Cardiac septum (tissue), 1 donor: ENCODE measurements around the gene CARD10. TPM values are rescaled to one million over a fixed set of nuclear protein-coding genes. Genes with fewer than 3 reads are reported as not detected.

Experiments
- DNase-seq: peaks from one replicate; pipeline ENCODE4 v3.0.0-alpha.2; 2020; ENCODE audit warnings: low spot score
- intact Hi-C: fragments of 100-400 bp; cut with DNase I; formaldehyde crosslinking; loops from one replicate; pipeline ENCODE4 v1.14.0; 2022
- long read RNA-seq: library from polyadenylated mRNA; unstranded; transcript quantifications from one replicate; pipeline ENCODE4 v2.0.0, GENCODE V29; 2021
- total RNA-seq: library from RNA; stranded (reverse); fragmentation: NEBNext Ultra II Directional; extraction: Animal tissue kit (Norgen Biotek cat#: 25700); gene quantifications from one replicate; pipeline ENCODE4 v1.2.1, GENCODE V29; 2021
- donor health status: DM: no; HTN: no; CAD: no.

The CARD10 gene, protein sequence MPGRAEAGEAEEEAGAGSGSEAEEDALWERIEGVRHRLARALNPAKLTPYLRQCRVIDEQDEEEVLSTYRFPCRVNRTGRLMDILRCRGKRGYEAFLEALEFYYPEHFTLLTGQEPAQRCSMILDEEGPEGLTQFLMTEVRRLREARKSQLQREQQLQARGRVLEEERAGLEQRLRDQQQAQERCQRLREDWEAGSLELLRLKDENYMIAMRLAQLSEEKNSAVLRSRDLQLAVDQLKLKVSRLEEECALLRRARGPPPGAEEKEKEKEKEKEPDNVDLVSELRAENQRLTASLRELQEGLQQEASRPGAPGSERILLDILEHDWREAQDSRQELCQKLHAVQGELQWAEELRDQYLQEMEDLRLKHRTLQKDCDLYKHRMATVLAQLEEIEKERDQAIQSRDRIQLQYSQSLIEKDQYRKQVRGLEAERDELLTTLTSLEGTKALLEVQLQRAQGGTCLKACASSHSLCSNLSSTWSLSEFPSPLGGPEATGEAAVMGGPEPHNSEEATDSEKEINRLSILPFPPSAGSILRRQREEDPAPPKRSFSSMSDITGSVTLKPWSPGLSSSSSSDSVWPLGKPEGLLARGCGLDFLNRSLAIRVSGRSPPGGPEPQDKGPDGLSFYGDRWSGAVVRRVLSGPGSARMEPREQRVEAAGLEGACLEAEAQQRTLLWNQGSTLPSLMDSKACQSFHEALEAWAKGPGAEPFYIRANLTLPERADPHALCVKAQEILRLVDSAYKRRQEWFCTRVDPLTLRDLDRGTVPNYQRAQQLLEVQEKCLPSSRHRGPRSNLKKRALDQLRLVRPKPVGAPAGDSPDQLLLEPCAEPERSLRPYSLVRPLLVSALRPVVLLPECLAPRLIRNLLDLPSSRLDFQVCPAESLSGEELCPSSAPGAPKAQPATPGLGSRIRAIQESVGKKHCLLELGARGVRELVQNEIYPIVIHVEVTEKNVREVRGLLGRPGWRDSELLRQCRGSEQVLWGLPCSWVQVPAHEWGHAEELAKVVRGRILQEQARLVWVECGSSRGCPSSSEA
- 6.0 TPM for total RNA-seq
- long read RNA-seq, full-length matches to known transcripts = 7 of 12 reads
- long read RNA-seq, partial matches to known transcripts = 2 of 12 reads
- long read RNA-seq, other reads (novel, unspliced or antisense) = 3 of 12 reads

GRCh38 chr22:37519268-37520195 is at the start of gene CARD10:
Gene CARD10 (minus strand): TSS chr22:37519415. CDS start chr22:37519200, 215 bp downstream.
- no peak for DNase-seq
- intact Hi-C loops = no loop called here

- no peak for DNase-seq
- intact Hi-C loops = no loop called here
These were observed 49.3 kb upstream of the CARD10 start for GRCh38 chr22:37568448-37569008.

- no peak for DNase-seq
- intact Hi-C loops = no loop called here
These were observed 48.8 kb upstream of the CARD10 start for GRCh38 chr22:37568012-37568411.

- DNase-seq = peak; percentile 95
- intact Hi-C loops = loop anchor here (2.0 kb wide), 1 partner anchor 28 kb away; no protein-coding TSS in a partner anchor
These were observed 47.9 kb upstream of the CARD10 start for GRCh38 chr22:37566903-37567798.

GRCh38 chr22:37566329-37566837 is 47.2 kb upstream of the CARD10 start:
- intact Hi-C loops = loop anchor here (2.0 kb wide), 1 partner anchor 28 kb away; no protein-coding TSS in a partner anchor
- no peak for DNase-seq

DNA sequence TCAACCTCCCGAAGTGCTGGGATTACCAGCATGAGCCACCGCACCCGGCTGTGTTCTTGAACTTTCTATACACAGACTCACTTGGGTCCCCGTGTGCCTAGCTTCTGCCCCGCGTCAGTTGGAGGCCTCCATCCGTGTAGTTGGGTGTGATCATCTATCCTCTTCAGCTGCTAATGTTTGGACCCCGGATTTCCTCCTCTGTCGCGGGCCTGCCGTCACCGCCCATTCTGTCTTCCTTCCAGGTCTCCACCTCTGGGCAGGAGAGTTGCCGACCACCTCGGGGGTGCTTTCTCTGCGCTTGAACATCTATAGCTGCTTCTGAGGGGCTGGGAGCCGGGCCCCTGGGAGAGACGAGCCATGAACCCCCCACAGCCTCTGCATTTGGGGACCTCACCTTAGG is 46.6 kb upstream of the CARD10 start:
- no peak for DNase-seq
- intact Hi-C loops = loop anchor here (2.0 kb wide), 1 partner anchor 27 kb away; no protein-coding TSS in a partner anchor

DNA sequence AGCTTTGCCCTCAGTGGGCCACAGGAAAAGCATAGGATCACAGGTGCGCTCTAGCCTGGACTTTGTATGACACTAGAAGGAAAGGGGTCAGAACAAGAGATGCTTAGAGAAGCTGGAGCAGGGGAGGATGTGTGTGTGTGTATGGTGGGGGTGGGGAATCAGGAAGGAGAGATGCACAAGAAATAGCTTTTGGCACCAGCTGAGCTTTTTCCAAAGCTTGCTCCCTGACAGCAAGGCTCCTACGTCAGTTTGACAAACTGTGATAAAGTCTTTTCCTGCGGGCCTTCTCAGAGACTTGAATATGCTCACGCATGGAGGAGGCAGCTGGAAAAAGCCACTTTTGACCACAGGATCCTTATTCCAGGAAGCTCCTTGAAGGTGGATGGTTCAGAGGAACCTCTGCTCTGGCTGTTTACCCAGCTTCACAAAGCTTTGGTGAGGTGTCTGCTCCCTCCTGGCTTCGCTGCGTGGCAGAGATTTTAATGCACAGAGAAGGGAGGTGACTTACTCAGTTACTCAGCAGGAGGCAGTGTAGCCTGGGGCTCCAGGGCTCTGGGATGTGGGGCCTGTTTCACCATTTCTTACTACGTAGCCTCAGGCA is 45.0 kb upstream of the CARD10 start:
- intact Hi-C loops = loop anchor here (5.0 kb wide), 1 partner anchor 43 kb away; the partner anchor contains the start of gene GGA1
- DNase-seq = no peak

GRCh38 chr22:37563153-37564081 is 44.2 kb upstream of the CARD10 start:
- intact Hi-C loops = loop anchor here (5.0 kb wide), 1 partner anchor 44 kb away; the partner anchor contains the start of gene GGA1
- DNase-seq = no peak

DNA sequence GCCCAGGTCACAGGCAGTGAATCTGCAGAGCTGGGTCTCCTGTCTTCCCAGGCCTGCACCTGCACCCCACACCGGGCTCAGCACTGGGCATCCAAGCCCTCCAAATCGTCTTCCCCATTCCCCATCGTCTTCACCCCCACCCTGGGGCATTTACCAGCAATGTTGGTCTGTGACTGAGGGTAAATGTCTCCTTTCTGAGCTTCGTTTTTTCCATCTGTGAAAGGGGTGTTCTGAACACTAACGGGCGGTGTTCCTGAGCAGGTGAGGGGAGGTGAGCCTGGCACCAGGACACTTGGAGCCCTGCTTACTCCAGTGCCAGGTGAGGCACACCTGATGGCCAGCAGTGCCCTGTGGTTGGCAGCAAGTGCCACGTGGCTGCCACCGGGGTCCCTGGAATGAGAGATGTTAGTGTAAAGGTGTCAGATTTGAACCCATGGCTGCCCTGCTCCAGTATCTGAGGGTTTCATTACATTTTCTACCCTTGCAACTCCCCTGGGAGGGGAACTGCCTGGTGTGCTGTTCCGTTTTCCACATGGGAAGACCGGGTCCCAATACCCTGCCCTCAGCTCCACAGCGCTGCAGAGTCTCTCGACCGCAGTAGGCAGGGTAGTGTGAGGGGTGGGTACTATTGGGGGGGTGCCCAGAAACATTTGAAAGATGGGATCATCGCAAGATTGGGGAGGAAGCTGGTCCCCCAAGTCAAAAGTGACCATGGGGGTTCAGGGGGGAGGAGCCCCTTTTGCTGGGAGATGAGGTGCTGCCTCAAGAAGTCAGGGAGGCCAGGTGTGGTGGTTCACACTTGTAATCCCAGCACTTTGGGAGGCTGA is 43.0 kb upstream of the CARD10 start:
- intact Hi-C loops = loop anchor here (5.0 kb wide), 1 partner anchor 45 kb away; the partner anchor contains the start of gene GGA1
- DNase-seq = no peak

GRCh38 chr22:37561212-37562048 is 42.2 kb upstream of the CARD10 start:
- peak; percentile 93 for DNase-seq
- intact Hi-C loops = loop anchor here (2.0 to 5.0 kb wide), 2 partner anchors 15 to 46 kb away; partner anchors contain the start of gene GGA1

GRCh38 chr22:37560608-37561211 is 41.5 kb upstream of the CARD10 start:
- no peak for DNase-seq
- intact Hi-C loops = loop anchor here (1.0 to 5.0 kb wide), 3 partner anchors 14 to 47 kb away; partner anchors contain the start of gene GGA1

- DNase-seq = no peak
These were observed 40.8 kb upstream of the CARD10 start, which contains the start of gene CDC42EP1 for GRCh38 chr22:37559901-37560607. Gene CDC42EP1 (plus strand): TSS chr22:37560480. CDS start chr22:37566350, 5,870 bp downstream.

More at GRCh38 chr22:37559901-37560607, 40.8 kb upstream of the CARD10 start, which contains the start of gene CDC42EP1:
- intact Hi-C loops = loop anchor here (1.0 to 5.0 kb wide), 3 partner anchors 13 to 47 kb away; partner anchors contain the start of gene GGA1
